BJ (cell line): Measurements from ENCODE around the gene RPL32. TPM values are rescaled to one million over a fixed set of nuclear protein-coding genes. Genes with fewer than 3 reads are reported as not detected.

Experiments
- CTCF ChIA-PET: fragments of 350-600 bp; formaldehyde crosslinking; extraction: SDS; loops from one replicate; lab custom pipeline; 2021; ENCODE audit warnings: antibody characterized with exemption, inconsistent platforms; lab: Yijun Ruan, JAX
- POLR2A ChIA-PET: fragments of 300-600 bp; sonication (Branson Sonifier 250); formaldehyde crosslinking; extraction: SDS; loops from one replicate; lab custom pipeline; 2021; ENCODE audit warnings: antibody characterized with exemption; lab: Charles Lee
- DNase-seq: peaks from one replicate; pipeline ENCODE4 v3.0.0-alpha.2; 2011; ENCODE audit warnings: low read depth
- H3K27me3 ChIP-seq: 2 replicates; pipeline ENCODE4 v1.6.0; 2011; ENCODE audit warnings: low read length; ENCODE audit not compliant: control insufficient read depth, insufficient read depth
- H3K36me3 ChIP-seq: 2 replicates; pipeline ENCODE4 v1.5.1; 2011; ENCODE audit warnings: low read length; ENCODE audit not compliant: control insufficient read depth, insufficient read depth
- H3K4me3 ChIP-seq: 2 replicates; pipeline ENCODE4 v1.5.1; 2011; ENCODE audit warnings: low read depth, mild to moderate bottlenecking, control low read depth, low read length
- polyA plus RNA-seq: library from polyadenylated mRNA; depleted of rRNA; stranded (reverse); fragments of >200 nt; gene quantifications from 2 replicates; pipeline ENCODE4 v1.2.3, GENCODE V29; 2011
- TF ChIP-seq, protein P1 (sequence below): IDR thresholded peaks from 2 replicates; pipeline ENCODE4 v1.5.1; 2011; ENCODE audit warnings: low read depth, mild to moderate bottlenecking, control low read depth, inconsistent platforms, low read length, moderate library complexity; ENCODE audit not compliant: insufficient read depth

RPL32 gene
- polyA plus RNA-seq, 1 experiment = 3,018 TPM

DNA sequence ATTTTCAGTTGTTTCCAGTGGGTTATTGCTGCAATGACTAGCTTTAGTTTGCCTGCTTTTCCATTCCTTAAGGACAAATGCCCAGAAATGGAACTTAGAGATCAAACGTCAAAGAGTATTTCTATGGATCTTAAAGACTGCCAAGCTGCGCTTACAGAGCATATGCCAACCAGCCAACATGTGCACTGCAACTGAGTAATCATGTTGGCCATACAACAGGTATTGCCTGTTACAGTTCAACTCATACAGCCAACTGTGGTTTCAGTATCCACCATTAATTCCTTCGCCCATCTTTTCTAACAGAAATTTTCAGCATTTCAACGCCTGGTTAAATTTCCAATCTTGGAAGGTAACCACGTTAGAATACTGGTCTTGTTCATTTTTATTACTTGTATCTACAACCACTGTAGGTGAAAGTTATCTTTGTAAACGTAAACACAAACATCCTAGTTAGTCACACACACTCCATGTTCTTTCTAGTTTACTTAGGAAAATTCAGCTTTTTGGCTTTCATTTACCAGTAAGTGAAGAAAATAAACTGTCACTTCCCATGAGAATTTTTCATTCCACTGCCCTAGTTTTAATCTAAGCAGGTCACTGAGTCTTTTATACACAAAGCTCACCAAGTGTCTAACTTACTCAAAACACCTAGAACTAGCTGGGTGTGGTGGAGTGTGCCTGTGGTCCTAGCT lies 3.9 kb downstream of the RPL32 start:
- TF ChIP-seq, protein P1, sequence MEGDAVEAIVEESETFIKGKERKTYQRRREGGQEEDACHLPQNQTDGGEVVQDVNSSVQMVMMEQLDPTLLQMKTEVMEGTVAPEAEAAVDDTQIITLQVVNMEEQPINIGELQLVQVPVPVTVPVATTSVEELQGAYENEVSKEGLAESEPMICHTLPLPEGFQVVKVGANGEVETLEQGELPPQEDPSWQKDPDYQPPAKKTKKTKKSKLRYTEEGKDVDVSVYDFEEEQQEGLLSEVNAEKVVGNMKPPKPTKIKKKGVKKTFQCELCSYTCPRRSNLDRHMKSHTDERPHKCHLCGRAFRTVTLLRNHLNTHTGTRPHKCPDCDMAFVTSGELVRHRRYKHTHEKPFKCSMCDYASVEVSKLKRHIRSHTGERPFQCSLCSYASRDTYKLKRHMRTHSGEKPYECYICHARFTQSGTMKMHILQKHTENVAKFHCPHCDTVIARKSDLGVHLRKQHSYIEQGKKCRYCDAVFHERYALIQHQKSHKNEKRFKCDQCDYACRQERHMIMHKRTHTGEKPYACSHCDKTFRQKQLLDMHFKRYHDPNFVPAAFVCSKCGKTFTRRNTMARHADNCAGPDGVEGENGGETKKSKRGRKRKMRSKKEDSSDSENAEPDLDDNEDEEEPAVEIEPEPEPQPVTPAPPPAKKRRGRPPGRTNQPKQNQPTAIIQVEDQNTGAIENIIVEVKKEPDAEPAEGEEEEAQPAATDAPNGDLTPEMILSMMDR = no peak
- Histone ChIP-seq H3K36me3 (peaks cover 27% of the 10 kb centered on the region), H3K27me3 (no peaks in the 10 kb centered on the region), H3K4me3 (no peak overlapping the region)
- ChIA-PET CTCF (interaction anchor here (1.2 kb wide), 1 partner anchor 50 kb away, joined by 3 read pairs; no protein-coding TSS in a partner anchor), POLR2A (no interaction called here)
- no peak for DNase-seq

DNA sequence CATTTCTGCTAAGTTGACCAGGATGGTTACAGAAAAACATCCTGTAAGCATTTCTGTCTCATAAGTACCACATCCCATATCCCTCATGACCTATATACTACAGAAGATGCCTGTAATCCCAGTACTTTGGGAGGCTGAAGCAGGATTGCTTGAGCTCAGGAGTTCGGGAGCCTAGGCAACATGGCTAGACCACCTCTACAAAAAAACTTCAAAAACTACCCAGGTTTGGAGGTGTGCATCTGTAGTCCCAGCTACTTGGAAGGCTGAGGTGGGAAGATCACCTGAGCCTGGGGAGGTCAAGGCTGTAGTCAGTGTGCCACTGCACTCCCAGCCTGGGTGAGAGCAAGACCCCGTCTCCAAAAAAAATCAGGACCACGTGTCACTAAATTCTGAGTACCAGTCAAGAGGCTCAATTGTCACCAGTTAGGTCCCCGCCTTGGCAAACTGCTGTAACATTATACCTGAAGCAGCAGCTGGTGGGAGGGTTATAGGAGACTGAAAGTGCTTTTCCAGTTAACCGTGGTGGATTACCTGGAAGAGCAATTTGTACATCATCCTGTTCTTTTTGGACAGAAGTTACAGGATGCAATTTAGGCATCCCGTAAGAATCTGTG lies 6.2 kb downstream of the RPL32 start:
- TF ChIP-seq, protein P1 = no peak
- CTCF ChIA-PET = interaction anchor here (6.6 kb wide), 1 partner anchor 15 kb away, joined by 36 read pairs; no protein-coding TSS in a partner anchor
- POLR2A ChIA-PET = no interaction called here
- no peak for DNase-seq
- Histone ChIP-seq H3K4me3 (no peak overlapping the region), H3K27me3 (no peaks in the 10 kb centered on the region), H3K36me3 (peaks cover 34% of the 10 kb centered on the region)

DNA sequence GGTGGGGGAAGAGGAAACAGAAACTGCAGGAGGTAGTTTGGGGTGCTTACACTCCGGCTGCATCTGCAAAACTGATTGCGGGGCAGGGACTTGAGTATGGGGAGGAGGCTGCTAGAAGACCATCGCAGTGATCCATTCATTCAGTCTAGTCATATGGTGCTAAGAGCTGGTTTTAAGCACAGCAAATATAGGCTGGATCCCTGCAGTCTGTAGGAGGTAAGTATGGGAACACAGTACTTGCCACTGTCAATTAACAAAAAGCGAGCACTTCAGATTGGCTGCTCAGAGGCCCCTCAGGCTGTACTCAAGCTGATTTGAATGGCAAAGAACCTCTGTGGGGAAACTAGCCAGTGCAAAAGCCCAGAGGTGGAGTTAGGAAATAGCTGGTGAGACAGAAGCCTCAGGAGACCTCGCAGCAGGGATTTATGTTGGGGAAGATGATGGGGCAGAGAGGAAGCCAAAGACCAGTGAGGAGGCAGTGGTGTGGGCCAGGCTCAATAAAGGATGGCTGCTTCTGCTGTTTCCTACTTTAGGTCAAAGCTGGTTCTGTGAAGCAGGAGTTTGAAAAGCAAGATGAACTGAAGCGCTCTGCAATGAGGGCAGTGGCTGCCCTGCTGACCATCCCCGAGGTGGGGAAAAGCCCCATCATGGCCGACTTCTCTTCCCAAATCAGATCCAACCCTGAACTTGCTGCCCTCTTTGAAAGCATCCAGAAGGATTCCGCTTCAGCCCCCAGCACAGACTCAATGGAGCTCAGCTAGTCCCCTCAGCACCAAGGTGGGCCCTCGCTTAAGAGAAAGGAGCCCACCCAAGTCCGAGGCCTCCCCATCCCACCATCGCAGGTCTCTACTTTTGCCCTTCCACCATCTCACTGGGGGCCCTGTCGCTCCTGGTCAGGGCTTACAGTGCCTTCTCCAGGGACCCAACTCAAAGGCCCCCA lies 7.9 kb downstream of the RPL32 start:
- TF ChIP-seq, protein P1 = no peak

DNA sequence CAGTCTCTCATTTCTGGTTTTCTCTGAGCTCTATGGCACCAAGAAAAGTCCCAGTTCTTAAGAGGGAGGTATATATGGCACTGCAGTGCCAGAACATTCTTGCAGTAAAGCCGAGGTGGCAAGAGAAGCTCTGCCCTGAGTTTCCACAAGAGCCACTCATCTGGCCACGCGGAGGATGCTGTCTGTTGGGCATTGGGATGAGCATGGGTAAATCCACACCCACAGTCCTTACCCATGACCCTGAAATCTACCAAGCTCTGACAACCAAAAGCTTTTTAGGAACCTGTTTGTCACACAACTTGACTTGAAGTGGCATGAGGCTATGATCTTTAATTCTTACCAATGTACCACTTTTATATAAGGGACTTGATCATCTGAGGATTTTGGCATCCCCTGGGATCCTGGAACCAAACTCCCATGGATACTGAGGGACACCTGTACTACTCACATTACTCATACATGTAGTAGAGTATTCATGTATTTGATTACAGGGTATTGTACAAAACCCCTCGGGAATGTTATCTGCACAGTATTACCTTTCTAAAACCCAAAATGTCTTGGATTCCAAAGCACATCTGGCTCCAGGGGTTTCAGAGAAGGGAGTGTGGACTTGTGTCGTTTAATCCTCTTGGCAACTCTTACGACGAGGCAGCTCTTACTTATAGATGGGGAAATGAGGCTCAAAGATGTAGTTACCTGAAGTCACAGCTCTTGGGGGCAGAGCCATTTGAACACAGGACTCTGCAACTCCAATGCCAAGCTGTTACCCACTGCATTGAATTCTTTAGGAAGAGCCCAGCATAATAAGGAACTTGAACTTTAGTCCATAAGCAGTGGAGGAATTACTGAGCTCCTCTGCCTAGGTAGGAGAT lies 8.8 kb downstream of the RPL32 start:
- DNase-seq = no peak
- H3K4me3 ChIP-seq = no peak overlapping the region
- ChIA-PET CTCF (interaction anchor here (2.6 to 6.6 kb wide), 3 partner anchors 9 to 22 kb away, joined by 12 to 36 read pairs (median 36); partner anchors contain the start of gene RPL32), POLR2A (interaction anchor here (0.9 kb wide), 1 partner anchor 80 kb away, joined by 4 read pairs; no protein-coding TSS in a partner anchor)
- TF ChIP-seq, protein P1 = no peak
- H3K36me3 ChIP-seq = peaks cover 28% of the 10 kb centered on the region
- H3K27me3 ChIP-seq = no peaks in the 10 kb centered on the region

More for the DNA sequence above, 7.9 kb downstream of the RPL32 start:
- ChIA-PET POLR2A (interaction anchor here (0.9 kb wide), 1 partner anchor 81 kb away, joined by 4 read pairs; no protein-coding TSS in a partner anchor), CTCF (interaction anchor here (2.6 to 6.6 kb wide), 3 partner anchors 8 to 23 kb away, joined by 12 to 36 read pairs (median 36); partner anchors contain the start of gene RPL32)
- Histone ChIP-seq H3K27me3 (no peaks in the 10 kb centered on the region), H3K36me3 (peaks cover 30% of the 10 kb centered on the region), H3K4me3 (no peak overlapping the region)
- no peak for DNase-seq
